Inferior parietal cortex (tissue), 1 donor: ENCODE measurements around the gene NUP37.
"Not testable (repeated sequence)": the region's sequence is repeated elsewhere in the genome, so short reads cannot be mapped to it uniquely, and the experiment has no call there.

ENCODE experiments used
- DNase-seq: peaks from one replicate; pipeline ENCODE4 v3.0.0-alpha.2; 2016; ENCODE audit errors: extremely low spot score

The NUP37 gene

DNA sequence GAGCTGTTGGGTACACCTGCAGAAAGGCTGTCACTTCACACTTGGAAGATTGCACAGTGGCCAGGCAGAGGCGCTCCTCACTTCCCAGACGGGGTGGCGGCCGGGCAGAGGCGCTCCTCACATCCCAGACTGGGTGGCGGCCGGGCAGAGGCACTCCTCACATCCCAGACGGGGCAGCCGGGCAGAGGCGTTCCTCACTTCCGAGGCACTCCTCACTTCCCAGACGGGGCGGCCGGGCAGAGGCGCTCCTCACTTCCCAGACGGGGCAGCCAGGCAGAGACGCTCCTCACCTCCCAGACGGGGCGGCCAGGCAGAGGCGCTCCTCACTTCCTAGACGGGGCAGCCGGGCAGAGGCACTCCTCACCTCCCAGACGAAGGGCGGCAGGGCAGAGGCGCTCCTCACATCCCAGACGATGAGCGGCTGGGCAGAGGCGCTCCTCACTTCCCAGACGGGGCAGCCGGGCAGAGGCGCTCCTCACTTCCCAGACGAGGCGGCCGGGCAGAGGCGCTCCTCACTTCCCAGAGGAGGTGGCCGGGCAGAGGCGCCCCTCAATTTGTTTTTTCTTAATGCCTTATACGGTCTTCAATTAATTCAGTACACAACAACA, 30.6 kb downstream of the NUP37 start:
- DNase-seq = not testable (repeated sequence)

DNA sequence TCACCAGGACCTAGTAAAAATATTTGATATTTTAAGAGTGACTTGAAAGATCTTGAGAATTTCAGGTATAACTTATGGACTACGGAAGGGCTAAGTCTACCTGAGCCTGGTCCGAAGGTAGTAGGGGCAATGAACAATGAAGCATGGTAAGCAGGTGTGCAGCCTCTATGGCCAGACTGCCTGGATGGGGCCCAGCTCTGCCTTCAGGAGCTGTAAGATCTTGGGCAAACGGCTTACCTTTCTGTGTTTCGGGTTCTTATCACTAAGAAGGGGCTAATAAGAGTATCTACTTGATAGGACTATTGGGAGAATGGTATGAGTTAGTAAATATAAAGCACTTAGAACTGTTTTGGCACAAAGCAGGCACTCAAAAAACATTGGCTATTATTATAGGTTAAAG, 39.1 kb downstream of the NUP37 start:
- DNase-seq = no peak

DNA sequence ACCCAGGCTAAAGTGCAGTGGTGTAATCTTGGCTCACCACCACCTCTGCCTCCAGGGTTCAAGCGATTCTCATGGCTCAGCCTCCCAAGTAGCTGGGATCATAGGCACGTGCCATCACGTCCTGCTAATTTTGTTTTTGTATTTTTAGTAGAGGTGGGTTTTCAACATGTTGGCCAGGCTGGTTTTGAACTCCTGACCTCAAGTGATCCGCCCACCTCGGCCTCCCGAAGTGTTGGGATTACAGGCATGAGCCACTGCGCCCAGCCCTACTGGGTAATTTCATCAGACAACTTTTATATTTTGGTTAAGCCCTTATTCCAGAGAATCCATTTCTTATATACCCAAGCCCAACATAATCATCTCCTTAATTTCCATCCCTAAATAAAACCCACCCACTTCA, 47.8 kb downstream of the NUP37 start:
- not testable (repeated sequence) for DNase-seq

DNA sequence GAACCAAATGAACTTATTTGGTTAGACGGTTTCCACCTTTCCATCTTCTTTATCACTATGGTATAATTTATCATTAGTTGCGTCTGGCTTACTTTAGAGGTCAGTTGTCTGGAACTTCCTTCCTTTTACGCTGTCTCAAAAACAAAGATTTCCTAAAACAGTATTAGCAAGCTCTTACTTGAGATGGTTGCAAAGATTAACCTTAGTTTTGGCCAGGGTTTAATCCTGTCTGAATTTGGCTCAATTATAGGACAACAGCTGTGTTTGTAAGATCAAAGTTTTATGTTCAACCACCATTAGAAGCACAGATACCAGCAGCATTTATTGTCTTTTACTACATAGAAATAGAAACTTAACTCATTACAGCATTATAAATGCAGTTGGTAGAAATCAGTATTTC, 50.2 kb downstream of the NUP37 start:
- DNase-seq = no peak

DNA sequence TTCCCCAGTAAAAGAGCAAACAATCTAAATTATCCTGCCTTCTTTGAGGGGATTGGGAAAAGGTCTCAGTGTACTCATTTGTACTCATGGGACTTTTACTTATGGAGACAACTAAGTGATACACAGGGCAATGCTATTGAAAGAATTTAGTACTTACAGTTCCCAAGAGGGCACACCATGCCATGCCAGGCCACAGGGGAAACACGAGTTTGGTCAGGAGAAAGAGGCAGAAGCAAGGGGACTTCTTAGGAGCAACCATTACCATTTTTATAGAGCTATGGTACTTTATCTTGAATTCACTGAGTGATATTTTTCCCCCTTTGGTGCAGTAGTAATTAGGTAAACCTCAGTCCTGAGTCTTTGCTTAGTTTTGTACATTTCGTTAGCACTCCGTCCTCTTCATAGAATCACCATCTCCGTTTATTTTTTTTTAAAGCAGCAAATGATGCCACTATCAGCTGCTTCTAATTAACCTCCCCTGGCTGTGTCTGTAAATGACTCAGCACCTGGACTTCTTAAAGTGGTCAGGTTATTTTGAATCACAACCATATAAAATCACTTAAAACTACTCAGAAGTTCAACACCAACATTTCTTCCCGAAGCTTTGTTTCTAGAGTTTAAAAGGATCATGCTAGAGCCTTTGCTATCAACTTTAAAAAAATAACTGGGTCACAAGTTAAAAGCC, 52.2 kb downstream of the NUP37 start:
- DNase-seq = no peak

DNA sequence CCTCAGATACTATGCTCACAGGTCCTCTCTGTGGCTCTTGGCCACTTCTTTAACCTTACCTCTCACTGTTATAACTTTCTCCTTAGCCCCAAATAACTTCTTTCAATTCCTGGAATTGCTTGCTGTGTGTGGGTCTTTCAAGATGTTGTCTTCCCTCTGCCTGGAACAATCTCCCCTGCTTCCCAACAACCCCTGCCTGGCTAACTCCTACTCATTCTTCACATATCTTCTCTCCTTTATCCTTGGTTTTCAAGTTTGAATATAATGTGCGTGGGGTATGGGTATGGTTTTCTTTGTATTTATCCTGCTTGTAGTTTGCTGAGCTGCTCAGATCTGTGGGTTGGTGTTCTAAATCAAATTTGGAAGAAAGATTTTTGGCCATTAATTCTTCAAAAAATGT, 55.4 kb downstream of the NUP37 start:
- DNase-seq = no peak

GRCh38 chr12:102063069-102063468, 56.8 kb downstream of the NUP37 start:
- peak; percentile 7 for DNase-seq

DNA sequence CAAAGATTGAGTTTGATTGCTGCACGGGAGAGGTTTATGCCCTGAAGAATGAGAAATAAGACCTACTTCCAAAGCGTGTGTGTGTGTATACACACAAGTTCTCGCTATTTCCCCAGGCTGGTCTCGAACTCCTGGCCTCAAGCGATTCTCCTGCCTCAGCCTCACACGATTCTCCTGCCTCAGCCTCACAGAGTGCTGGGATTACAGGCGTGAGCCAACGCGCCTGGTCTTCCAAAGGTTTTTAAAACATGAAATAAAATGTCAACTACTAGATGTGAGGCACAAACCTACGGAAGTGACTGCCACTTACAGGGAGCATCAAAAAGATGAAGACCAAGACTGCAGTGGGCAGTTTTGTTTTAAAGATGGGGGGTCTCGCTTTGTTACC, 57.5 kb downstream of the NUP37 start:
- DNase-seq = no peak

- peak; percentile 99 for DNase-seq
Observed at GRCh38 chr12:102061560-102062418, 58.1 kb downstream of the NUP37 start, which contains the start of gene WASHC3. Gene WASHC3 (minus strand): TSS chr12:102061991. CDS start chr12:102061962, 29 bp downstream.

- DNase-seq = no peak
Observed at GRCh38 chr12:102061096-102061559, 58.8 kb downstream of the NUP37 start.

- DNase-seq = no peak
Observed at GRCh38 chr12:102059343-102059742, 60.6 kb downstream of the NUP37 start.

DNA sequence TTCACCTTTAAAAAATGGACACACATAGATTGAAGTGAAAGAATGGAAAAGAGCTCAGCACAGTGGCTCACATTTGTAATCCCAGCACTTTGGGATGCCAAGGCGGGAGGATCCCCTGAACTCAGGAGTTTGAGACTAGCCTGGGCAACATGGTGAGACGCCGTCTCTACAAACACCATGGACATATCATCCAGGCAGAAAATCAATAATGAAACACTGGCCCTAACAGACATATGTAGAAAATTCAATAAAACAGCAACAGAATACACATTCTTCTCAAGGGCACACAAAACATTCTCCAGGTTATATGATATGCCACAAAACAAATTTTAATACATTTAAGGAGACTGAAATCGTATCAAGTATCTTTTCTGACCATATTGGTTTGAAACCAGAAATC, 65.6 kb downstream of the NUP37 start:
- no peak for DNase-seq

DNA sequence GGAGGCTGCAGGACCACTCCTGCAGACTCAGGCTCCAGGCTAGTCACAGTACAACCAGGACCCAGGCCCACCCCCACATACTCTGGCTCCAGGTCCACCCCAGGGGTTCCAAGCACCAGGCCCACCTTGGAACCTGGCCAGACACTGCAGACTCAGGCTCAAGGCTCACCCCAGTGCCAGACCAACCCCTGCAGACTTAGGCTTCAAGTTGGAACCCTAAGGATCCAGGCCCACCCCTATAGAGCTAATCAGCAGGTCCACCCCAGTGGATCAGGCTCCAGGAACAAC, 66.9 kb downstream of the NUP37 start:
- no peak for DNase-seq

DNA sequence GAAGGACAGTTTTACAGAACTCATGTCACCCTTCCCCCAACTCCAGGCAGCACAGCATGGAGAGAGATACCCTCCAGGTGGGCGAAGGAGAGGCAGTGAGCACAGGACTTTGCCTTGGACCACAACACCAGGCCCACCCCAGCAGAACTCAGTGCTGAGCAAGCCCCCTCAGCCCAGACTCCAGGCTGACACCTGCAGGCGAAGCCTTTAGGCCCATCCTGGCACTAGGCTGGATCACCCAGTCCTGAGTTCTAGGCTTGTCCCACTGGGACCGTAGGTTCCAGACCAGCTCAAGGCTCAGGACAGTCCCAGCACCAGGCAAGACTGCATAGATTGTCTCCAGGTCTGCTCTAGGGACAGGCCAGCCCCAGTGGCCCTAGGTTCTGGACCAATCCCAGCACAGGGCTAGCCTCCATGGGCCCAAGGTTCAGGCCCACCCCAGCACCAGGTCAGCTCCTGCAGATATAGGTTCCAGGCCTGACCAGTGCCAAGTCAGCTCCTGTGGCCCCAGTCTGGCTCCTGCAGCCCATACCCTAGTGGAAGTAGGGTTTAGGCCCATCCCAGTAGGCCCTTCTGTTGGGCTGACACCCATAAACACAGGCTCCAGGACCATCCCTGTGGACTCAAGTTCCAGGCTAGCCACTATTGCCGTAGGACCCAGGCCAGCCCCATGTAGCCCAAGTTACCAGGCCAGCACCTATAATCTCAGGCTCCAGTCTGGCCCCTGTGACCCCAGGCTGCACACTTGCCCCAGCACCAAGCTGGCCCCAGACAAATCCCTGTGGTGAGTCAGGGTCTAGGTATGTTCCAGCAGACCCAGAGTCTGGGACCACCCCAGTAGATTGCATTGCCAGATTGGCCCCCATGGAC, 67.5 kb downstream of the NUP37 start:
- DNase-seq = no peak

- DNase-seq = no peak
Observed at GRCh38 chr12:102051431-102051965, 68.4 kb downstream of the NUP37 start.

DNA sequence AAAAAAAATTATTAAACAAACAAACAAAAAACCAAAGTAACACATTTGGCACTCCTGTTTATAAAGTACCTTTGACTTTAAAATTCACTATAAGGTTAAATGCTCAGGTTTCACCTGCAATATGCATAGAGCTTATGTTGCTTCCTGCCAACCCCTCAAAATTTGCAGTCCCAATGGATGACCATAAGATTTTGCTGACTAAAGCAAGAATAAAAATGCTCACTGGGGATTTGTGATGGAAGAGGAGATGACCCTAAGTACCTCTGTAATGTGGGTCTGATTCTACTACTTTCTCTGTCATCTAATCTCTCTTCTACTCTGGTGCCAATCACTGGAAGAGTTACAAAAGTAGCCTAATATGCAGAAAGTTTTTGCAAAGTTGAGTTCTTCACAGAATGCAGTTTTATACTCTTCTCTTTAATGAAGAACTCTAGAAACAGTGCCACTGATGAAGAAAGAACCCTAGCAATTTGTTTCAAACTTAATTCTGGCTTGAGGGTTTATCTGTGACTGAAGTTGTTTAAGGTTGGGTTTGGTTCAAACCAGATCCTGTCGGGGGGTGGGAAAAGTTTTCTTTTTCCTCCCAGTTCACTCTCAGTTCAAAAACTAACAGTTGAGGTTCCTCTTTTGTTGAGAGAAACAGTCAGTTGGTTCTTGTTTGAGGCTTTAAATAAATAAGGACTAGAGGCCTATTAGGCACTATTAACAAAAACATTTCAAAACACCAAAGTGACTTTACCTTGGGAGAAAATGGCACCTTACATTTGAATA, 69.1 kb downstream of the NUP37 start:
- DNase-seq = no peak

DNA sequence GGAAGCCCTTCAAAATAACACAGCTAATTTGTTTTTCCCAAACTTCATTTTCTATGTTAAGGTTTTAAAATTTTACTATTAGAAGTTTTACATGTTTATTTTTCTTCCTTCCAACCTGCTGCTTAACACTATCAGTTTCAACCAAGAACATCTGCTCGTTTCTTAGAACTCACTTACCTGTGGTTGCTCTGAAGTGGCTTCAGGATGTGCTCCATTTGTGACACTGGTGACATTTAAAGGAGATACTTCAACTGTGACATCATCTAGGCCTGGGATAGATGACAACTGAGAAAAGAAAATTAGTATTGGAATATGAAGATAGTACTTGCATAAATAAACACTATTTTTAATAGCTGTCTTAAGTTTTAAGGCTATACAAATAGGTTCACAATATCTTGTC, 76.0 kb downstream of the NUP37 start:
- DNase-seq = no peak

GRCh38 chr12:102033991-102034745, 85.7 kb downstream of the NUP37 start:
- no peak for DNase-seq

- no peak for DNase-seq
Observed at GRCh38 chr12:102031852-102032251, 88.1 kb downstream of the NUP37 start.

DNA sequence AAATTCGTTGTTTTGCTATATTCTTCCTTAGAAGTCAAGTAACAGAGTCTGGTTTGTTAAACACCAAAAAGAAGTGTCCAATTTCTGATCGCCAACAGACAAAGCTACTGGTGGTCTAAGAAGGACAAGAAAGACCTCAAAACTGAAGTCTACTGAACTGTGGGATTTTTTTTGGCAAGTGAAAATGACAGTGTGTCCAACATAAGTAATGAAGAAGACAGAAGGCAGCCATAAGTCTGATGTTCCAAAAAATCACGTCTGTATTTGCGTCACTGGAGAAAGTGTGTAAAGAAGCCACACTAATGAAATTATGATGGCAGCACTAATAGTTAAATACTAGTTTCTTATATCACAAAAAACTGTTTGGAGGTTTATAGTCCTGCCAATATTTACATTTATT, 90.8 kb downstream of the NUP37 start:
- no peak for DNase-seq
